Natural killer cell (primary cell): ENCODE results near the gene MTA3. TPM values are rescaled to one million over a fixed set of nuclear protein-coding genes. Genes with fewer than 3 reads are reported as not detected.
"Not testable (repeated sequence)": the region's sequence is repeated elsewhere in the genome, so short reads cannot be mapped to it uniquely, and the experiment has no call there.

ENCODE experiments used
- ATAC-seq, 3 donors: fragments of 150-1000 bp in 2 of 3; fragments of 200-7000 bp in 1 of 3; cut with Tn5 transposase; 1 replicate in 1 of 3; 2 replicates in 2 of 3; pipeline ENCODE4 v1.10.0; 2021; ENCODE audit warnings: mild to moderate bottlenecking in 2 of 3, moderate library complexity in 2 of 3
- DNase-seq, 2 donors: peaks; one replicate each; pipeline versions ENCODE4 v3.0.0 to v3.0.0-alpha.2; 2013 to 2021; ENCODE audit warnings: mixed read lengths in 1 of 2
- H3K27ac ChIP-seq: one replicate; pipeline ENCODE4 v1.5.1; 2013; ENCODE audit warnings: mild to moderate bottlenecking, low read length
- H3K27me3 ChIP-seq: one replicate; pipeline ENCODE4 v1.6.1; 2013; ENCODE audit warnings: low read length; ENCODE audit not compliant: control insufficient read depth, insufficient read depth
- H3K36me3 ChIP-seq: one replicate; pipeline ENCODE4 v1.6.1; 2013; ENCODE audit warnings: low read length; ENCODE audit not compliant: control insufficient read depth, insufficient read depth
- H3K4me1 ChIP-seq: one replicate; pipeline ENCODE4 v1.6.1; 2013; ENCODE audit warnings: low read length; ENCODE audit not compliant: control insufficient read depth, insufficient read depth
- H3K4me3 ChIP-seq: one replicate; pipeline ENCODE4 v1.5.1; 2013; ENCODE audit warnings: low read length
- H3K9me3 ChIP-seq: one replicate; pipeline ENCODE4 v1.6.1; 2013; ENCODE audit warnings: low read length; ENCODE audit not compliant: control insufficient read depth, insufficient read depth
- H3K27ac Mint-ChIP-seq, 2 donors: one replicate each; pipeline ENCODE4 v1.8.0; 2022; ENCODE audit warnings: mild to moderate bottlenecking in 2 of 2, mixed read lengths in 2 of 2, moderate library complexity in 1 of 2
- H3K27me3 Mint-ChIP-seq, 2 donors: one replicate each; pipeline ENCODE4 v1.8.0; 2022; ENCODE audit warnings: low read depth in 2 of 2, mixed read lengths in 2 of 2
- H3K36me3 Mint-ChIP-seq: one replicate; pipeline ENCODE4 v1.8.0; 2022; ENCODE audit warnings: mixed read lengths
- H3K4me1 Mint-ChIP-seq, 2 donors: one replicate each; pipeline ENCODE4 v1.8.0; 2022; ENCODE audit warnings: mixed read lengths in 2 of 2
- H3K4me3 Mint-ChIP-seq: one replicate; pipeline ENCODE4 v1.8.0; 2022; ENCODE audit warnings: mild to moderate bottlenecking, moderate library complexity, mixed read lengths
- H3K9me3 Mint-ChIP-seq, 2 donors: one replicate each; pipeline ENCODE4 v1.8.0; 2022; ENCODE audit warnings: mixed read lengths in 2 of 2
- CTCF ChIP-seq: fragments of 200-600 bp; IDR thresholded peaks from one replicate; pipeline ENCODE4 v1.8.0; 2022; ENCODE audit warnings: antibody characterized with exemption
- WGBS: methylation state at CpG from one replicate; pipeline ENCODE4 v1.1.7; 2013; ENCODE audit warnings: missing lambda C conversion rate; ENCODE audit not compliant: insufficient coverage; 5-methylcytosine and 5-hydroxymethylcytosine counted together
- intact Hi-C: fragments of 100-400 bp; cut with micrococcal nuclease; formaldehyde crosslinking; loops from one replicate; pipeline ENCODE4 v1.14.2; 2022
- total RNA-seq, 4 donors: library from RNA; stranded (reverse); fragments of 120-200 nt in 1 of 4; gene quantifications; one replicate each; pipeline versions ENCODE4 v1.2.3 to v1.2.4, GENCODE V29; 2013 to 2022

The MTA3 gene
- total RNA-seq, 3 donors from 2014 or later (not counting 1 experiment from before 2014, with no cell fraction given) = 19.4 to 25.0 (median 21.5) TPM

DNA sequence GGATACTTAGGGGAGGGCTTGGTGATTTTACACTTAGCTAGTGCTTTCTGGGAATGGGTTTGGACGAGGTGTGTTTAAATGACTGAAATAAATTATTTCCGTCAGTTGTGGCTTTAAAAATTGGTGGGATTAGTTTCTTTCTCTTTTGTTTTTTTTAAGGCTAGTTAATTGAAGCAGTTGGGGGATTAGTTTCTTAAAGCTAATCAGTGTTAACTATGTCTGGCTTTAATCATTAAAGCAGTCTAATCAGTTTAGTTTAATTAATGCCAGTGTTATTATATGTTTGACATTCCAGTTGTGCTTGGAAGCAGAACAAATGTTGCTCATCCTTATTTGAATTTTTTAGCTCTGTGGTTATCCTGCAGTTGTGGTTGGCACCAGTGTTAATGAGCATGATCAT is 10.2 kb downstream of the MTA3 start:
- Histone ChIP-seq H3K27ac (no peak overlapping the region), H3K27me3 (no peaks in the 10 kb centered on the region), H3K36me3 (peaks cover 5% of the 10 kb centered on the region), H3K4me1 (no peaks in the 10 kb centered on the region), H3K9me3 (no peaks in the 10 kb centered on the region), H3K4me3 (no peak overlapping the region)
- Mint-ChIP-seq H3K27ac (no peak overlapping the region), H3K27me3 (no peaks in the 10 kb centered on the region), H3K36me3 (no peaks in the 10 kb centered on the region), H3K4me3 (no peak overlapping the region), H3K4me1 (peaks cover 16 to 20% of the 10 kb centered on the region in 2 donors), H3K9me3 (no peaks in the 10 kb centered on the region)
- no peak for TF ChIP-seq CTCF
- intact Hi-C loops = no loop called here
- ATAC-seq (no peak), DNase-seq (no peak)
- 83% methylated on average over 2 of the region's 2 CpGs for WGBS

DNA sequence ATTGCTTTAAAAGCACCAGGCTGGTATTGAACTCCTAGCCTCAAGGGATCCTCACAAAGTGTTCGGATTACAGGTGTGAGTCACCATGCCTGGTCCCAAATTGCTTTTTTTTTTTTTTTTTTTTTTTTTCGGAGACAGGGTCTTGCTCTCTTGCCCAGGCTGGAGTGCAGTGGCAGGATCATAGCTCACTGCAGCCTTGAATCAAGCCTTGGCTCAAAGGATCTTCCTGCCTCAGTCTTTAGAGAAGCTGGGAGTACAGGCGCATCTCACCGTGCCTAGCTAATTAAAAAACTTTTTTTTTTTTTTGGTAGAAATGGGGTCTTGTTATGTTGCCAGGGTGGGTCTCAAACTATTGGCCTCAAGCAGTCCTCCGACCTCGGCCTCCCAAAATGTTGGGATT is 12.8 kb downstream of the MTA3 start:
- 100% methylated on average over 3 of the region's 6 CpGs for WGBS
- no peaks in the 10 kb centered on the region for H3K27me3 Mint-ChIP-seq

DNA sequence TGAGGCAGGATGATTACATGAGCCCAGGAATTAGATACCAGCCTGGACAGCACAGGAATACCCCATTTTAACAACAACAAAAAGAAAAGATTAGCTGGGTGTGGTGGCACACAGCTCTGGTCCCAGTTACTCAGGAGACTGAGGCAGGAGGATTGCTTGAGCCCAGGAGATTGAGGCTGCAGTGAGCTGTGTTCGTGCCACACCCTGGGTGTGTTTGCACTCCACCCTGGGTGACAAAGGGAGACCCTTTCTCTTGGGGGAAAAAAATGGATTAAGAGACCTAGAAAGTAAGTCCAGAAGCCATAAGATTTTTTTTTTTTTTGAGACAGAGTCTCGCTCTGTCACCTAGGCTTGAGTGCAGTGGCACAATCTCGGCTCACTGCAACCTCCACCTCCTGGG is 16.2 kb downstream of the MTA3 start:
- H3K36me3 ChIP-seq, H3K9me3 Mint-ChIP-seq, intact Hi-C loops, ATAC-seq, H3K27ac ChIP-seq, H3K27me3 ChIP-seq, H3K4me1 Mint-ChIP-seq, H3K9me3 ChIP-seq, H3K4me1 ChIP-seq, H3K4me3 Mint-ChIP-seq, DNase-seq, H3K36me3 Mint-ChIP-seq, H3K27ac Mint-ChIP-seq, H3K27me3 Mint-ChIP-seq, H3K4me3 ChIP-seq: not testable (repeated sequence)
- 97% methylated on average over 1 of the region's 3 CpGs for WGBS

More for the DNA sequence above, 12.8 kb downstream of the MTA3 start:
- peaks cover 7% of the 10 kb centered on the region for H3K36me3 ChIP-seq
- H3K27ac ChIP-seq = no peak overlapping the region
- intact Hi-C loops = no loop called here
- no peaks in the 10 kb centered on the region for H3K27me3 ChIP-seq
- no peak overlapping the region for H3K4me3 Mint-ChIP-seq
- peaks cover 6 to 10% of the 10 kb centered on the region in 2 donors for H3K4me1 Mint-ChIP-seq
- H3K27ac Mint-ChIP-seq = no peak overlapping the region
- no peaks in the 10 kb centered on the region for H3K9me3 Mint-ChIP-seq
- H3K4me1 ChIP-seq = no peaks in the 10 kb centered on the region
- no peak overlapping the region for H3K4me3 ChIP-seq
- no peak for TF ChIP-seq CTCF
- no peak for DNase-seq
- no peak for ATAC-seq
- H3K36me3 Mint-ChIP-seq = no peaks in the 10 kb centered on the region
- H3K9me3 ChIP-seq = no peaks in the 10 kb centered on the region

GRCh38 chr2:42585779-42586178 is 17.3 kb downstream of the MTA3 start:
- TF ChIP-seq CTCF = no peak
- Histone ChIP-seq H3K4me1 (no peaks in the 10 kb centered on the region), H3K27ac (no peak overlapping the region), H3K36me3 (peaks cover 6% of the 10 kb centered on the region), H3K4me3 (no peak overlapping the region), H3K9me3 (no peaks in the 10 kb centered on the region), H3K27me3 (no peaks in the 10 kb centered on the region)
- Mint-ChIP-seq H3K9me3 (no peaks in the 10 kb centered on the region), H3K36me3 (no peaks in the 10 kb centered on the region), H3K4me1 (no peaks in the 10 kb centered on the region), H3K27me3 (no peaks in the 10 kb centered on the region), H3K27ac (no peak overlapping the region), H3K4me3 (no peak overlapping the region)
- no peak for DNase-seq
- intact Hi-C loops = no loop called here
- WGBS = 70% methylated on average over 4 of the region's 4 CpGs
- no peak for ATAC-seq
